Astrocyte (in vitro differentiated cells and primary cell): ENCODE results near the gene DENND1B.

Source experiments
- EZH2 ChIP-seq: IDR thresholded peaks from 2 replicates; pipeline ENCODE4 v1.6.1; 2012; ENCODE audit warnings: mild to moderate bottlenecking, low read length, inconsistent platforms; ENCODE audit not compliant: insufficient read depth
- TF ChIP-seq, protein P1 (sequence below): IDR thresholded peaks from 2 replicates; pipeline ENCODE4 v1.5.1; 2011; ENCODE audit warnings: low read depth, mild to moderate bottlenecking, inconsistent platforms, low read length, moderate library complexity; ENCODE audit not compliant: insufficient read depth

DNA sequence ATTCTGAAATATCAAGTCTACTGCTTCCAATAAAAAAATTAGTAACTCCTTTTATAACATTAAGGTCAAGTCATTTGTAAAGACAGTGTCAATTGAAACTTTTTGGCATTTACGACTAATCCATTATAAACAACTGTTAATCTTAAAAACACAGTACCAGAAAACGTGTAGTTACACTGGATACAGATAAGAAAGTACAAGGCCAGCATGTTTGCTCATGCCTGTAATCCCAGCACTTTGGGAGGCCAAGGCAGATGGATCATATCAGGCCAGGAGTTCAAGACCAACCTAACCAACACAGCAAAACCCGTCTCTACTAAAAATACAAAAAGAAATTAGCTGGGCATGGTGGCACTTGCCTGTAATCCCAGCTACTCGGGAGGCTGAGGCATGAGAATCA, 29.4 kb downstream of the DENND1B start:
- TF ChIP-seq, protein P1, sequence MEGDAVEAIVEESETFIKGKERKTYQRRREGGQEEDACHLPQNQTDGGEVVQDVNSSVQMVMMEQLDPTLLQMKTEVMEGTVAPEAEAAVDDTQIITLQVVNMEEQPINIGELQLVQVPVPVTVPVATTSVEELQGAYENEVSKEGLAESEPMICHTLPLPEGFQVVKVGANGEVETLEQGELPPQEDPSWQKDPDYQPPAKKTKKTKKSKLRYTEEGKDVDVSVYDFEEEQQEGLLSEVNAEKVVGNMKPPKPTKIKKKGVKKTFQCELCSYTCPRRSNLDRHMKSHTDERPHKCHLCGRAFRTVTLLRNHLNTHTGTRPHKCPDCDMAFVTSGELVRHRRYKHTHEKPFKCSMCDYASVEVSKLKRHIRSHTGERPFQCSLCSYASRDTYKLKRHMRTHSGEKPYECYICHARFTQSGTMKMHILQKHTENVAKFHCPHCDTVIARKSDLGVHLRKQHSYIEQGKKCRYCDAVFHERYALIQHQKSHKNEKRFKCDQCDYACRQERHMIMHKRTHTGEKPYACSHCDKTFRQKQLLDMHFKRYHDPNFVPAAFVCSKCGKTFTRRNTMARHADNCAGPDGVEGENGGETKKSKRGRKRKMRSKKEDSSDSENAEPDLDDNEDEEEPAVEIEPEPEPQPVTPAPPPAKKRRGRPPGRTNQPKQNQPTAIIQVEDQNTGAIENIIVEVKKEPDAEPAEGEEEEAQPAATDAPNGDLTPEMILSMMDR, result no peak
- no peak for TF ChIP-seq EZH2
